Right cardiac atrium (tissue), 5 donors: ENCODE data around the gene CTNND1. TPM values are rescaled to one million over a fixed set of nuclear protein-coding genes. Genes with fewer than 3 reads are reported as not detected.
A peak's percentile ranks its signal among the peaks of the same experiment; 100 is the strongest.

Experiments
- ATAC-seq, 2 donors: fragments of 200-7000 bp; cut with Tn5 transposase; one replicate each; pipeline versions ENCODE4 v1.8.0 to v1.9.1; 2020; ENCODE audit warnings: moderate library complexity in 2 of 2, mild to moderate bottlenecking in 1 of 2
- DNase-seq, 3 donors: peaks; one replicate each; pipeline ENCODE4 v3.0.0-alpha.2; 2020
- H3K27ac ChIP-seq: one replicate; pipeline ENCODE4 v1.5.1; 2013; ENCODE audit warnings: mild to moderate bottlenecking, low read length, control low read depth, moderate library complexity
- H3K27me3 ChIP-seq: one replicate; pipeline ENCODE4 v1.6.1; 2013; ENCODE audit not compliant: control insufficient read depth, insufficient read depth
- H3K4me1 ChIP-seq: one replicate; pipeline ENCODE4 v1.6.1; 2013; ENCODE audit warnings: low read length; ENCODE audit not compliant: control insufficient read depth, insufficient read depth
- H3K4me3 ChIP-seq: one replicate; pipeline ENCODE4 v1.5.1; 2013; ENCODE audit warnings: low read length, control low read depth
- H3K9me3 ChIP-seq: one replicate; pipeline ENCODE4 v1.6.1; 2013; ENCODE audit warnings: low read length; ENCODE audit not compliant: control insufficient read depth
- WGBS: extraction: QIAGEN DNeasy Blood & Tissue Kit; methylation state at CpG from one replicate; pipeline ENCODE4 v1.1.7; 2013; 5-methylcytosine and 5-hydroxymethylcytosine counted together
- intact Hi-C, 4 donors: fragments of 100-400 bp; cut with DNase I; formaldehyde crosslinking; loops; one replicate each; pipeline versions ENCODE4 v1.11.0 to v1.14.0; 2022 to 2023
- polyA plus RNA-seq: library from polyadenylated mRNA; stranded (reverse); fragments of 200-250 nt; gene quantifications from one replicate; pipeline ENCODE4 v1.2.3, GENCODE V29; 2013
- total RNA-seq, 4 donors: library from RNA; stranded (reverse); fragmentation: NEBNext Ultra II Directional; extraction: Animal tissue kit (Norgen Biotek cat#: 25700); gene quantifications; one replicate each; pipeline ENCODE4 v1.2.1, GENCODE V29; 2021
- donor health status: healthy with polysubstance abuse.
- donor health status: DM: no; HTN: yes; CAD: no.
- donor health status: DM: no; HTN: no; CAD: no.
- donor health status: DM: no; HTN: yes; CAD: no; lungs with severe emphysema.
- donor health status: DM: yes; HTN: yes; CAD: no.

CTNND1 gene
- total and polyA plus RNA-seq, 5 donors = 32.2 to 98.6 (median 77.1) TPM

- peak overlapping the region; percentile 90 for H3K27ac ChIP-seq
- no peak for DNase-seq
- H3K4me1 ChIP-seq = peaks cover 36% of the 10 kb centered on the region
- H3K27me3 ChIP-seq = no peaks in the 10 kb centered on the region
- H3K9me3 ChIP-seq = no peaks in the 10 kb centered on the region
- 15% methylated on average over 2 of the region's 2 CpGs for WGBS
- ATAC-seq = no peak
- intact Hi-C loops = no loop called here
- no peak overlapping the region for H3K4me3 ChIP-seq
These were observed 15.1 kb downstream of the CTNND1 start for GRCh38 chr11:57776577-57777210.

- DNase-seq (peak in 1 of 3 donors; percentile 24), ATAC-seq (peak; percentile 14 to 36)
- Histone ChIP-seq H3K9me3 (no peaks in the 10 kb centered on the region), H3K4me1 (peaks cover 35% of the 10 kb centered on the region), H3K27ac (peak overlapping the region; percentile 73), H3K27me3 (no peaks in the 10 kb centered on the region), H3K4me3 (peak overlapping the region; percentile 48)
- 13% methylated on average over 3 of the region's 3 CpGs for WGBS
- intact Hi-C loops = no loop called here
These were observed 16.3 kb downstream of the CTNND1 start for GRCh38 chr11:57777969-57778317.

- Histone ChIP-seq H3K4me1 (peaks cover 35% of the 10 kb centered on the region), H3K27me3 (no peaks in the 10 kb centered on the region), H3K4me3 (peak overlapping the region; percentile 48), H3K27ac (peak overlapping the region; percentile 73), H3K9me3 (no peaks in the 10 kb centered on the region)
- ATAC-seq = peak; percentile 94 to 96
- peak; percentile 94 to 97 (median 96) for DNase-seq
- intact Hi-C loops = no loop called here
- 5% methylated on average over 6 of the region's 6 CpGs for WGBS
These were observed 16.9 kb downstream of the CTNND1 start for GRCh38 chr11:57778318-57779037.

- peak overlapping the region; percentile 48 for H3K4me3 ChIP-seq
- intact Hi-C loops = no loop called here
- DNase-seq (peak; percentile 38 to 68 (median 66)), ATAC-seq (peak; percentile 66 to 71)
- H3K9me3 ChIP-seq = no peaks in the 10 kb centered on the region
- peaks cover 39% of the 10 kb centered on the region for H3K4me1 ChIP-seq
- WGBS = 14% methylated on average over 1 of the region's 1 CpG
- H3K27me3 ChIP-seq = no peaks in the 10 kb centered on the region
- peak overlapping the region; percentile 73 for H3K27ac ChIP-seq
These were observed 17.7 kb downstream of the CTNND1 start for GRCh38 chr11:57779276-57779675.

- intact Hi-C loops = no loop called here
- WGBS = 47% methylated on average over 3 of the region's 3 CpGs
- Histone ChIP-seq H3K9me3 (no peaks in the 10 kb centered on the region), H3K4me3 (no peak overlapping the region), H3K27ac (peak overlapping the region; percentile 98), H3K27me3 (no peaks in the 10 kb centered on the region), H3K4me1 (peaks cover 33% of the 10 kb centered on the region)
- peak; percentile 5 to 53 for ATAC-seq
- DNase-seq = peak in 2 of 3 donors; percentile 39 to 67
These were observed 19.9 kb downstream of the CTNND1 start for GRCh38 chr11:57781529-57781943.

- Histone ChIP-seq H3K27ac (no peak overlapping the region), H3K4me1 (peaks cover 28% of the 10 kb centered on the region), H3K9me3 (no peaks in the 10 kb centered on the region), H3K27me3 (no peaks in the 10 kb centered on the region), H3K4me3 (no peak overlapping the region)
- intact Hi-C loops = no loop called here
- WGBS = 67% methylated on average over 2 of the region's 2 CpGs
- DNase-seq (no peak), ATAC-seq (no peak)
These were observed 23.5 kb downstream of the CTNND1 start for GRCh38 chr11:57785072-57785471.

- peak overlapping the region; percentile 19 for H3K27ac ChIP-seq
- intact Hi-C loops = no loop called here
- 53% methylated on average over 4 of the region's 4 CpGs for WGBS
- DNase-seq (no peak), ATAC-seq (no peak)
- peaks cover 23% of the 10 kb centered on the region for H3K4me1 ChIP-seq
- no peak overlapping the region for H3K4me3 ChIP-seq
- no peaks in the 10 kb centered on the region for H3K9me3 ChIP-seq
- no peaks in the 10 kb centered on the region for H3K27me3 ChIP-seq
These were observed 24.8 kb downstream of the CTNND1 start for GRCh38 chr11:57786436-57786835.

- ATAC-seq (no peak), DNase-seq (no peak)
- peaks cover 19% of the 10 kb centered on the region for H3K4me1 ChIP-seq
- 72% methylated on average over 4 of the region's 4 CpGs for WGBS
- H3K27ac ChIP-seq = no peak overlapping the region
- intact Hi-C loops = no loop called here
- no peaks in the 10 kb centered on the region for H3K27me3 ChIP-seq
- H3K4me3 ChIP-seq = no peak overlapping the region
- no peaks in the 10 kb centered on the region for H3K9me3 ChIP-seq
These were observed 25.5 kb downstream of the CTNND1 start for GRCh38 chr11:57787006-57787604.

GRCh38 chr11:57787920-57788702 lies 26.5 kb downstream of the CTNND1 start:
- 59% methylated on average over 6 of the region's 6 CpGs for WGBS

GRCh38 chr11:57788703-57789088 lies 27.1 kb downstream of the CTNND1 start:
- DNase-seq (no peak), ATAC-seq (no peak)
- H3K4me3 ChIP-seq = no peak overlapping the region
- no peaks in the 10 kb centered on the region for H3K27me3 ChIP-seq
- H3K27ac ChIP-seq = peak overlapping the region; percentile 30
- intact Hi-C loops = no loop called here
- no peaks in the 10 kb centered on the region for H3K9me3 ChIP-seq
- H3K4me1 ChIP-seq = peaks cover 21% of the 10 kb centered on the region

More at GRCh38 chr11:57787920-57788702, 26.5 kb downstream of the CTNND1 start:
- Histone ChIP-seq H3K27ac (peak overlapping the region; percentile 30), H3K9me3 (no peaks in the 10 kb centered on the region), H3K27me3 (no peaks in the 10 kb centered on the region), H3K4me3 (no peak overlapping the region), H3K4me1 (peaks cover 19% of the 10 kb centered on the region)
- peak; percentile 24 to 34 for ATAC-seq
- peak in 1 of 3 donors; percentile 62 for DNase-seq
- intact Hi-C loops = no loop called here
